HepG2 (cell line): ENCODE data around the gene MYOM1. TPM values are rescaled to one million over a fixed set of nuclear protein-coding genes. Genes with fewer than 3 reads are reported as not detected.

Experiments used
- ELF3 ChIP-seq: IDR thresholded peaks from 2 replicates; pipeline ENCODE4 v1.6.1; 2016; ENCODE audit warnings: missing genetic modification reagents, missing compliant biosample characterization
- FOXA1 ChIP-seq, 2 experiments: fragments of 450-650 bp in 1 of 2; sonication (generic) in 1 of 2; formaldehyde crosslinking in 1 of 2; IDR thresholded peaks; 2 replicates each; pipeline versions ENCODE4 v1.4.0 to v1.6.1; 2016 to 2020; ENCODE audit warnings: missing genetic modification reagents in 1 of 2
- KAT2B ChIP-seq: fragments of 150-350 bp; IDR thresholded peaks from 2 replicates; pipeline ENCODE4 v1.6.1; 2014; ENCODE audit warnings: low read depth, low read length, borderline replicate concordance
- KDM2A ChIP-seq: sonication (generic); formaldehyde crosslinking; IDR thresholded peaks from 2 replicates; pipeline ENCODE4 v1.4.0; 2020; ENCODE audit warnings: low read depth, missing genetic modification reagents, borderline replicate concordance
- MAFK ChIP-seq, 2 experiments: IDR thresholded peaks in 1 of 2; conservative IDR thresholded peaks in 1 of 2; 2 replicates each; pipeline ENCODE4 v1.6.1; 2011; ENCODE audit warnings: improper control_type of control experiment in 2 of 2, low read length in 2 of 2
- NR2F1 ChIP-seq, 2 experiments: fragments of 450-650 bp in 1 of 2; formaldehyde crosslinking in 1 of 2; IDR thresholded peaks; 2 replicates each; pipeline versions ENCODE4 v1.5.0 to v1.6.1; 2016 to 2020; ENCODE audit warnings: mild to moderate bottlenecking in 1 of 2, missing compliant biosample characterization in 1 of 2, missing genetic modification reagents in 1 of 2, moderate library complexity in 1 of 2
- PLSCR1 ChIP-seq: sonication (generic); formaldehyde crosslinking; IDR thresholded peaks from 2 replicates; pipeline ENCODE4 v1.5.0; 2020; ENCODE audit warnings: missing genetic modification reagents, mild to moderate bottlenecking, borderline replicate concordance
- RFX1 ChIP-seq: fragments of 450-650 bp; IDR thresholded peaks from 2 replicates; pipeline ENCODE4 v1.6.1; 2017
- SIN3B ChIP-seq: fragments of 150-350 bp; IDR thresholded peaks from 2 replicates; pipeline ENCODE4 v1.6.1; 2014; ENCODE audit warnings: low read length
- TMF1 ChIP-seq: sonication (generic); formaldehyde crosslinking; IDR thresholded peaks from 2 replicates; pipeline ENCODE4 v1.8.1; 2022; ENCODE audit warnings: low read depth, missing genetic modification reagents
- ZBTB20 ChIP-seq: sonication (generic); formaldehyde crosslinking; IDR thresholded peaks from 2 replicates; pipeline ENCODE4 v1.8.1; 2023; ENCODE audit warnings: missing genetic modification reagents, low read depth, mild to moderate bottlenecking, borderline replicate concordance
- ZHX1 ChIP-seq: sonication (generic); formaldehyde crosslinking; IDR thresholded peaks from 2 replicates; pipeline ENCODE4 v1.8.1; 2022; ENCODE audit warnings: low read depth, mild to moderate bottlenecking, missing genetic modification reagents
- ZNF260 ChIP-seq: sonication (generic); formaldehyde crosslinking; IDR thresholded peaks from 2 replicates; pipeline ENCODE4 v1.4.0; 2020; ENCODE audit warnings: missing genetic modification reagents, low read depth, mild to moderate bottlenecking, borderline replicate concordance
- ZNF597 ChIP-seq: sonication (generic); formaldehyde crosslinking; IDR thresholded peaks from 2 replicates; pipeline ENCODE4 v1.5.0; 2020; ENCODE audit warnings: missing genetic modification reagents
- ZSCAN22 ChIP-seq: sonication (generic); formaldehyde crosslinking; IDR thresholded peaks from 2 replicates; pipeline ENCODE4 v1.4.0; 2020; ENCODE audit warnings: mild to moderate bottlenecking, missing genetic modification reagents
- polyA plus RNA-seq, 8 experiments: library from polyadenylated mRNA; depleted of rRNA in 3 of 8; stranded (reverse) in 7 of 8; unstranded in 1 of 8; fragments of >200 nt; fragmentation: Illumina TruSeq in 4 of 8; extraction: Trizol in 4 of 8; gene quantifications; 2 replicates each; pipeline versions ENCODE4 v1.2.1 to v1.2.3, GENCODE V29; 2011 to 2016; ENCODE audit warnings: low read depth in 4 of 8, missing spikeins in 1 of 8, mixed read lengths in 1 of 8; ENCODE audit not compliant: insufficient read depth in 1 of 8
- total RNA-seq, 5 experiments: library from RNA; depleted of rRNA; stranded (reverse); fragments of >200 nt; fragmentation: Illumina TruSeq; extraction: Trizol; gene quantifications; 2 replicates each; pipeline ENCODE4 v1.2.3, GENCODE V29; 2016; ENCODE audit warnings: low read depth in 1 of 5

The MYOM1 gene
- total and polyA plus RNA-seq, 2 of the 13 experiments (the other 11 are each of a cell fraction or from before 2014, with no cell fraction given): 0.46 to 0.98 TPM

GRCh38 chr18:3247240-3248061, 27.7 kb upstream of the MYOM1 start, which contains the start of gene MYL12A (continued):
- TF ChIP-seq NR2F1 (CRISPR knock-in tag; IDR thresholded peaks at IDR 0.05) (peak; percentile 56 to 58), KAT2B (no peak), RFX1 (no peak), ZSCAN22 (CRISPR knock-in tag) (no peak), MAFK (conservative IDR thresholded peaks at IDR 0.05 in 1 of 2, IDR thresholded peaks at IDR 0.05 in 1 of 2; ENCODE audit: low read length in 2 of 2) (no peak), KDM2A (CRISPR knock-in tag) (peak; percentile 76; the same call in 1 of the 2 replicates), TMF1 (no peak), ZBTB20 (CRISPR knock-in tag) (no peak; the same call in 1 of the 2 replicates), ZNF597 (no peak), PLSCR1 (CRISPR knock-in tag) (no peak), FOXA1 (IDR thresholded peaks at IDR 0.05) (no peak), FOXA1 (CRISPR knock-in tag; IDR thresholded peaks at IDR 0.05) (0 out of 2 replicates have a peak, but pooled peaks have one; percentile 11), ZNF260 (CRISPR knock-in tag) (no peak), SIN3B (no peak; the same call in 1 of the 2 replicates), ELF3 (CRISPR knock-in tag) (peak; percentile 86), ZHX1 (no peak)
